Transverse colon (tissue), 3 donors: ENCODE measurements around the gene PXDC1.

Source experiments
- CTCF ChIP-seq, 5 experiments: fragments of 200-600 bp in 3 of 5; fragments of 450-650 bp in 2 of 5; sonication (generic) in 3 of 5; IDR thresholded peaks; 1 replicate in 2 of 5; 2 replicates in 3 of 5; pipeline ENCODE4 v1.5.1; 2016 to 2017; ENCODE audit warnings: antibody characterized with exemption in 5 of 5, inconsistent platforms in 3 of 5, mild to moderate bottlenecking in 2 of 5, moderate library complexity in 1 of 5
- EP300 ChIP-seq: sonication (generic); formaldehyde crosslinking; IDR thresholded peaks from one replicate; pipeline ENCODE4 v1.6.1; 2017; ENCODE audit warnings: antibody characterized with exemption, low read depth

DNA sequence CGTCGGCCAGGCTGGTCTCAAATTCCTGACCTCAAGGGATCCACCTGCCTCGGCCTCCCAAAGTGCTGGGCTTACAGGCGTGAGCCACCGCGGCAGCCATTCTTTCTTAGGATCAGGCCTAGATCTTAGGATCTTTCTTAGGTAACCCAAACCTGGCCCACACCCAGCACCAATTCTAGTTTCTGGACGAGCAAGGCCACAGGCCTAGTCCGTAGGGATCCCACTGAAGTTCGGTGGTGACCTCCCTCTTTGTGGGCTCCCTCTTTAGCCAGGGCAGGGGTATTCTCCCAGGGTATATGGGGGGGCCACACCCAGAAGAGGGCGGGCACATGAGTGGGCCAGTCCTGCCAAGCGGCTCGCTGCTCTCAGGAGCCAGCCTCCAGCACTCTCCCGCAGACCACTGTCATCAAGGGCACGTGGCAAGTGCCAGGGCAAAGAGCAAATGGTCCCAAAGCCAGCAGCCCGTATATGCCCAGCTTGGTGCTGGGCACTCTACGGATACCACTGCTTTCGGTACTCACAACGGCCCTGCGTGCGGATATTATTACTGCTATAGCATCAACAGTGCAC, 6.5 kb downstream of the PXDC1 start:
- TF ChIP-seq EP300 (no peak), CTCF (IDR thresholded peaks at IDR 0.05) (no peak)
